BE2C (cell line): ENCODE data around the gene UCK1.

ENCODE experiments used
- DNase-seq: peaks from one replicate; pipeline ENCODE4 v3.0.0-alpha.2; 2020
- H3K27me3 ChIP-seq: fragments of 250-450 bp; sonication (Bioruptor Pico); 2 replicates; pipeline ENCODE4 v1.5.1; 2020; ENCODE audit warnings: mild to moderate bottlenecking
- H3K36me3 ChIP-seq: fragments of 250-450 bp; sonication (Bioruptor Pico); 2 replicates; pipeline ENCODE4 v1.5.1; 2020; ENCODE audit warnings: mild to moderate bottlenecking
- H3K4me1 ChIP-seq: fragments of 250-450 bp; sonication (Bioruptor Pico); 2 replicates; pipeline ENCODE4 v1.5.1; 2020
- H3K4me3 ChIP-seq: 2 replicates; pipeline ENCODE4 v1.5.1; 2011; ENCODE audit warnings: low read depth, low read length
- H3K9me3 ChIP-seq: fragments of 250-450 bp; sonication (Bioruptor Pico); 2 replicates; pipeline ENCODE4 v1.5.1; 2020
- TF ChIP-seq, protein P1 (sequence below): IDR thresholded peaks from 2 replicates; pipeline ENCODE4 v1.5.1; 2012; ENCODE audit warnings: mild to moderate bottlenecking, low read depth, low read length

The UCK1 gene

DNA sequence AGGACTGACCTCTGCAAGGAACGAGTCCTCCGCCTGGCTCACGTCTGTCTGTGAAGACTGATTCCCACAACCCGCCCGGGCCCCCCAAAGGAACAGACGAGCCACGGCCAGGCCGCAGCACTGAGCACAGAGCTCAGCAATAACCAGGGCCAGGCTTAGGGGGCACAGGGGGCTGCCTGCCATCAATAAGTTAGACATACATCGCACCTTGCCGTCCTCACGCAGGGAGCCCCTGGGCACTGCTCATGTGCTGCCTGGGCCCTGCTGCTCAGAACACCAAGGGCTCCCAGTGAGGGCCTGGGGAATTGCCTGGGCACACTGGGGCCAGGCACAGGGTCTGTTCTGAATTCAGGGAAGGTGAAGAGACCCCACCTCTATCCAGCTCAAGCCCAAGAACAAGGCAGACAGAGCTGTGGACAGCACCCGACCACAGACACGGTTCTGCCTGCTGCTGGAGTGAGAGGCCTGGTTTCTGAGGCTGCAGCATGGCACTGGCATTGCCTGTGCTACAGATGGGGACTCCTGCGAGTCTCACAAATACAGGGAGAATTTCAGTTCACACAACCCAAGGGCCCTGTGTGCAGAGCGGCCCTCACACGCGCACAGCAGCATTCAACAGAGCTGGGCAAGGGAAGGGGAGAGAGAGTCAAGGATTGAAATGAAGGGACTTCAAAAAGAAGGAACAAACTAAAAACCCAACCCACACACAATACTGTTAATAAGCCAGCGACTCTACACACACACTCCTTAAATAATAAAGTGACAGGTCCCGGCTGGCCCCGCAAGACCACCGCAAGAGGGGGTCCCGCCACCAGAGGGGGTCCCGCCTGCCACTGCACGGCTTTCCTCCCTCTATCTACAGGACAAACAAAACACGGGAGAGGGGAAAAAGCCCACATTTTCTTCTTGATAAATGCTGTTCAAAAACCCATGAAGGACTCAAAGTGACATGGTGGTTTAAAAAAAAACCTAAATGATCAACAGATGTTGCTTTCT is 46.2 kb upstream of the UCK1 start:
- Histone ChIP-seq H3K36me3 (no peaks in the 10 kb centered on the region), H3K4me3 (no peak overlapping the region), H3K9me3 (no peaks in the 10 kb centered on the region; the same call in 1 of the 2 replicates), H3K4me1 (no peaks in the 10 kb centered on the region), H3K27me3 (no peaks in the 10 kb centered on the region)
- no peak for DNase-seq
- TF ChIP-seq, protein P1, sequence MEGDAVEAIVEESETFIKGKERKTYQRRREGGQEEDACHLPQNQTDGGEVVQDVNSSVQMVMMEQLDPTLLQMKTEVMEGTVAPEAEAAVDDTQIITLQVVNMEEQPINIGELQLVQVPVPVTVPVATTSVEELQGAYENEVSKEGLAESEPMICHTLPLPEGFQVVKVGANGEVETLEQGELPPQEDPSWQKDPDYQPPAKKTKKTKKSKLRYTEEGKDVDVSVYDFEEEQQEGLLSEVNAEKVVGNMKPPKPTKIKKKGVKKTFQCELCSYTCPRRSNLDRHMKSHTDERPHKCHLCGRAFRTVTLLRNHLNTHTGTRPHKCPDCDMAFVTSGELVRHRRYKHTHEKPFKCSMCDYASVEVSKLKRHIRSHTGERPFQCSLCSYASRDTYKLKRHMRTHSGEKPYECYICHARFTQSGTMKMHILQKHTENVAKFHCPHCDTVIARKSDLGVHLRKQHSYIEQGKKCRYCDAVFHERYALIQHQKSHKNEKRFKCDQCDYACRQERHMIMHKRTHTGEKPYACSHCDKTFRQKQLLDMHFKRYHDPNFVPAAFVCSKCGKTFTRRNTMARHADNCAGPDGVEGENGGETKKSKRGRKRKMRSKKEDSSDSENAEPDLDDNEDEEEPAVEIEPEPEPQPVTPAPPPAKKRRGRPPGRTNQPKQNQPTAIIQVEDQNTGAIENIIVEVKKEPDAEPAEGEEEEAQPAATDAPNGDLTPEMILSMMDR: no peak

DNA sequence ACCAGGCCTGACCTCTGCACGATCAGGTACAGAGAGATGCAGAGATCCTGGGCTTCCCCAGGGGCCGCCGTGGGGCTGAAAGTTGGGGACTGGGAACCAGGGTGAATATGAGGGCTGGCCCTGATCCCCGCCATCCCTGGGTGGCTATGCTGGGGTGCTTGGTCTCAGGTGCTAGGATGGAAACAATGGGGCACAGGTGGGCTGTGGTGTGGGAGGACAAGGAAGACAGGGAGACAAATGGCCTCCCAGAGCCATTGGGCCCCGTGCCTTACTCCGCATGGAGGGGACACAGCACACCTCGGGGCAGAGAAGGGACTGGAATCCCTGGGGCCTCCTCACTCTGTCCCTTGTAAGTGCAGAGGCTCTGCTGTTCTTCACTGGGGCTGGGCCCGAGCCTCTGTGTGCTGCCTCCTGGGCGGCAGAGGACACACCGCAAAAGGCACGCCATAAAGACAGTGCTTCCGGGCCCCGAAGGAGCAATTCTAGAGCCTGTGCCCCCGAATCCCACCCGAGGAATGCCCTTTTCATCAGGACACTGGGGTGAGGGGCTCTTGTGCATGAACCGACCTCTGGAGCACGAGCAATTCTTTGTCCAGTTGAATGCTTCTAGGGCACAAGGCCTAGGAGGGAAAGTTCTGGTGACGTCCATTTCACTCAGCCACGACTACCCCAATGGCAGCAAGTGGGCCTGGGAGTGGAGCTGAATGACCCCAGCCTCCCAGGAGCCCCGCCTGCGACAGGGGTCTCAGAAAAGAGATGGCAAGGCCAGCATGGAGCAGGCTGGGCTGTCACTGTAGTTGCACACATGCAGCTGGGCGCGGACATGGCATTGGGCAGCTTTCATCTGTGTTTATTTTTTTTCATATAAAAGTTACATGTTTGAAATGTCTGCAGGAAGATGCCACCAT is 45.1 kb upstream of the UCK1 start:
- no peaks in the 10 kb centered on the region for H3K4me1 ChIP-seq
- H3K27me3 ChIP-seq: no peaks in the 10 kb centered on the region
- DNase-seq: no peak
- H3K9me3 ChIP-seq: no peaks in the 10 kb centered on the region; the same call in 1 of the 2 replicates
- TF ChIP-seq, protein P1: no peak
- H3K36me3 ChIP-seq: no peaks in the 10 kb centered on the region
- no peak overlapping the region for H3K4me3 ChIP-seq

DNA sequence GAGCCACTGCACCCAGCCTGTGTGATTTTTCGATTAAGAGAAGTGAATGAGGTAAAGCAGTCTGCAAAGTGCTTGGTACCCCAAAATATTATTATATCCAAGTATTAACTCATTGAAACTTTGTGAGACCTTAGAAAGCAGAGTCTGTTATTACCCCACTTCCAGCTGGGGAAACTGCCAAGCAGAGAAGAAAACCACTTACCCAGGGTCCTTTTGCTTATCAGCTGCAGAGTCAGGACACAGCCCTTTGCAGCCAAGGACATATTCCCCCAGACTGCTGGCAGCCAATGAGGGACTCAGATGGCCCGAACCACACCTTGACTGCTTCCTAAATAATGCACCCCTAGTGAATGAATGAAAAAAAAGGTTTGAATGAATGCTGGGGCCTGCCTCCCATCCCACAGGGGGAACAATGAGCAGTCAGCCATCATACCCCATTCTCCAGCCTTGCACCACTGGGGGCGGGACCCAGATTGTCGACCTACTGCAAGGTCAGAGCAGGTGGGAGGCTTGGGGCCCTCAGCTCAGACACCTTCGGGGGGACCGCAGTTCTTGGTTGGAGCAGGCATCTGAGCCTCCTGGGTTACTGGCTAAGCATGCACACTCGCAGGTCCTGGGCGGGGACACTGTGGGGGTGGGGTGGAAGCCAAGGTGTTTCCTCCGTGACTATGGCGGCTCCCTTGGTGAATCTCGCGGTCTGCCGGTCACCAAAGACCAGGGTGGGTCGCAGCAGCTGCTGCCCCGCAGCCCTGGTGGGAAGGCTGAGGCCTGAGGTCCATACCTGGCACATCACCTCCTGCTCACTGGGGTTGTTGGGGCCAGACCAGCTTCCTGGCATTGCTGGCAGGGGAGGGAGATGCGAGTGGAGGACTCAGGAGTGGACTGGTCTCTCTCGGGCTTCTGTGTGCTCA is 43.9 kb upstream of the UCK1 start:
- Histone ChIP-seq H3K36me3 (no peaks in the 10 kb centered on the region), H3K27me3 (no peaks in the 10 kb centered on the region), H3K4me3 (no peak overlapping the region), H3K9me3 (no peaks in the 10 kb centered on the region; the same call in 1 of the 2 replicates), H3K4me1 (no peaks in the 10 kb centered on the region)
- TF ChIP-seq, protein P1: no peak
- no peak for DNase-seq

DNA sequence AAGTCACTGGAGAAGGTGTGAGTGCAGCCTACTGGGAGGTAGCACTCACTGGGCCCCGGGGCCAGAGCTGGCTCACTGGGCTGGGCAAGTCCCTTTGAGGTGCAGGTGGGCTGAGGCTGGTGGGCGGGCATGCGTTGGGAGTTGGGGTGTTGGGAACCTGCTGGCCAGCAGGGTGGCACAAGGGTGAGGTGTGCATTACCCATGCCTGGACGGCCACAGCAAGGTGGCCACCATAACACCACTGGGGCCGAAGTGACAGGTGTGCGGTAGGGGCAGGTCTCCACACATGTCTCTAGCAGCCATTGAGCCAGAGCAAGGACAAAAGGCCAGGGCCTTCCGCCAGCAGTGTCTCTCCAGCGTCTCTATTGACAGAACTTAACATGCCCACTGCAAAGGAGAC is 36.8 kb upstream of the UCK1 start:
- no peak for DNase-seq
- Histone ChIP-seq H3K9me3 (no peaks in the 10 kb centered on the region), H3K27me3 (no peaks in the 10 kb centered on the region), H3K4me3 (no peak overlapping the region), H3K4me1 (no peaks in the 10 kb centered on the region), H3K36me3 (no peaks in the 10 kb centered on the region)
- TF ChIP-seq, protein P1: no peak

DNA sequence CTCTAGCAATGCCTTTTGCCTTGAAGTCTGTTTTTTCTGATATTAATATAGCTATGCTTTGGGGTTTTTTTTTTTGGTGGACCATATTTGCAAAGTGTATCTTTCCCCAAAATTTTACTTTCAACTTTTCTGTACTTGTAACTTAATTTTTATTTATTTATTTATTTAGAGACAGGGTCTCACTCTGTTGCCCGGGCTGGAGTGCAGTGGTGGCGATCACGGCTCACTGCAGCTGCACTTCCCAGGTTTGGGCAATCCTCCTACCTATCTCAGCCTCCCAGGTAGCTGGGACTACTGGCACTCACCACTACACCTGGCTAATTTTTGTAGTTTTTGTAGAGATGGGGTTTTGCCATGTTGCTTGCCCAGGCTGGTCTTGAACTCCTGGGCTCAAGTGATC is 35.1 kb upstream of the UCK1 start:
- no peaks in the 10 kb centered on the region for H3K9me3 ChIP-seq
- H3K27me3 ChIP-seq: no peaks in the 10 kb centered on the region
- no peak overlapping the region for H3K4me3 ChIP-seq
- H3K36me3 ChIP-seq: no peaks in the 10 kb centered on the region
- H3K4me1 ChIP-seq: no peaks in the 10 kb centered on the region
- TF ChIP-seq, protein P1: no peak
- no peak for DNase-seq
